HG03571 (cell line): ENCODE results near the gene VMP1.

ENCODE experiments used
- ATAC-seq: cut with Tn5 transposase; IDR thresholded peaks from one replicate; pipeline ENCODE4 v1.9.1; 2021; ENCODE audit not compliant: unreplicated experiment

VMP1 gene

DNA sequence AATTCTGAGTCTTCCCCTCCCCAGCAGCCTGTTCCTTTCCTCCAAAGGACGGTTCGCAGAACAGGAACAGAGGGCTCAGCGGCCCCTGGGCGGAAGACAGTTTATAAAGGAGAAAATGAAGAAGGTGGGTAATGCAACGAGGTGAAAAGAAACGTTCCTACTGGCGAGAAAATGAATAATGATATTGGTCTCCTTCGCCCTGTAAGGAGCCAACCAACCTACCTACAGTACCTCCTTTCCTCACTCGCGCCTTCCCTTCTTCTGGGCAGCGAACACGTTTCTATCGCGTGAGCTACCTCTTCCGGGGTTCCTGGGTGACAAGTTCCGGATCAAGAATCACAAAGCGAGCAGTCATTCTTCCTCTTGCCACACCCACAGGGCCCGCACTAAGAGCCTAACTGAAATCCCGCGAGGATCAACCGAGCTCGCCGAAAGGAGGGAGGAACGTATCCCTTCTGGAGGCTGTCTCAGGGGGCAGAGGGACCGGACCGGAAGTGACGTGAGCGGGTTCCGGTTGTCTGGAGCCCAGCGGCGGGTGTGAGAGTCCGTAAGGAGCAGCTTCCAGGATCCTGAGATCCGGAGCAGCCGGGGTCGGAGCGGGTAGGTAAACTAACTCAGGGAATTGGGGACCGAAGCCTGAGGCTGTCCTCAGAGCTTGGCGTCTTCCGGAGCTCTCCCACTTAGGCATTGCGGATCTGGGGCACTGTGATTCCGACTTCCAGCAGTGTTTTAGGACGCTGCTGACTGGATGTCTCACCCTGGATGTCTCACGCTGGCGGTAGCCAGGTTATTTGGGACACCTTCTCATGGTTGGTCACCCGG, at the start of gene VMP1, which contains the start of gene PTRH2:
TSS of gene VMP1 (plus strand) at position 506 of the 822 bp plus-strand sequence. CDS start 23,793 bp downstream, outside the sequence.
TSS of gene PTRH2 (minus strand) at position 282 of the 822 bp plus-strand sequence. CDS start 9,452 bp downstream, outside the sequence.
- ATAC-seq: peak; percentile 93

- ATAC-seq: no peak
These were observed 41.2 kb upstream of the VMP1 start for GRCh38 chr17:59666235-59666634.

- no peak for ATAC-seq
These were observed 38.6 kb upstream of the VMP1 start for GRCh38 chr17:59668816-59669215.

- ATAC-seq: peak; percentile 53
These were observed 38.0 kb upstream of the VMP1 start for GRCh38 chr17:59669411-59669810.

DNA sequence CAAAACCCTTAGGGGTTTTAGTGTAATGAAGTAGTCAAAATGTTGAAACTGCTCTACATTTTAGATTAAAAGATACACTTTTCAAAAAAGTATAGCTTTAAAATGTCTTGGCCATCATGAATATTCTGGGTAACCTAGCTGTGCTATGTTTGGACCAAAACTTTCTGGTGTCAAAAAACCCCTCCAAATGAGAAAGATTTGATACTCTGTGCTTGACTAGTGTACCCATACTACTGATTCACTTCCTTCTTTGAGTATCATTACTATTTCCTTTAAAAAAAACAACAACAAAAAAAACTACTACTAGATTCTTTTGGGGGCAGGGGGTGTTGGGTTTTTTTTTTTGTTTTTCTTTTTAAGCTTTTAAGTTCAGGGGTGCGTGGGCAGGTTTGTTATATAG, 37.5 kb upstream of the VMP1 start:
- ATAC-seq: no peak

GRCh38 chr17:59671386-59671785, 36.1 kb upstream of the VMP1 start:
- ATAC-seq: no peak

- ATAC-seq: no peak
These were observed 32.2 kb upstream of the VMP1 start for GRCh38 chr17:59675231-59675630.

DNA sequence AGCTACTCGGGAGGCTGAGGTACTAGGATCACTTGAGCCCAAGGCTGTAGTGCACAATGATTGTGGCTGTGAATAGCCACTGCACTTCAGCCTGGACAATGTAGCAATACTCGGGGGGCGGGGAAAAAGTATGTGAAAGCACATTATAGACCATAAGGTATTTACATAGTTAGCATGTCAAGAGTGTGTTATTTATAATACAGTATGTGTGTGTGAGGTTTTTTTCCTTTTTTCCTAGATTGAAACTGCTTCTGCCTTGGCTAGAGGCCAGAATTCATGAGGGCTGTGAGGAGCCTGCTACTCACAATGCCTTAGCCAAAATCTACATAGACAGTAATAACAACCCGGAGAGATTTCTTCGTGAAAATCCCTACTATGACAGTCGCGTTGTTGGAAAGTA, 30.7 kb upstream of the VMP1 start:
- no peak for ATAC-seq

DNA sequence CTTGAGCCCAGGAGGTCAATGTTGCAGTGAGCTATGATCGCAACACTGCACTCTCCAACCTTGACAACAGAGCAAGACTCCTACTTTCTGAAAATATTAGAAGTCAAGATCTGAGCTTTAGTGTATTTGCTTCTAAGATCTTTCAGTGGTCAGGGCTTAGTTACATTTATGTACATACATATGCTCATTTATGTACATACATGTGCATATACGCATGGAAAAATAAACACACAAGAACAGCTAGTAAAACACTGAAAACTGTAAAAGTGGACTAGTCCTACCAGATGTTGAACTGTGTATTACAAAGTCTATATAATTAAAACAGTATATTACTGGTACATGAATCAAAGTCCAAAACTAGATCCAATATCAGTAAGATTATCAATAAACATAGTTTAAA, 28.5 kb upstream of the VMP1 start:
- no peak for ATAC-seq

GRCh38 chr17:59680314-59680713, 27.1 kb upstream of the VMP1 start:
- ATAC-seq: no peak

DNA sequence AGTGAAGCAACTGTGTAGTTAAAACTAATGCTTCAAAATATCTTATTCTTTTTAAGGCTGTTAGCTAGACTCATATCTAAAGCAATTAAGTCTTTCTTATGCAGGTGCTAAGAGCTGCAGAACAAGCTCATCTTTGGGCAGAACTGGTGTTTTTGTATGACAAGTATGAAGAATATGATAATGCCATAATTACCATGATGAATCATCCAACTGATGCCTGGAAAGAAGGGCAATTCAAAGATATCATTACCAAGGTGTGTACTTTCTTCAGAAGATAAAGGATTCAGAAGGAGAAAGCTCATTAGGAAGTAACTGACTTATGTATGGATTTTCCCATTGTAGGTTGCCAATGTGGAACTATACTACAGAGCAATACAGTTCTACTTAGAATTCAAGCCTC, 24.2 kb upstream of the VMP1 start:
- ATAC-seq: no peak

DNA sequence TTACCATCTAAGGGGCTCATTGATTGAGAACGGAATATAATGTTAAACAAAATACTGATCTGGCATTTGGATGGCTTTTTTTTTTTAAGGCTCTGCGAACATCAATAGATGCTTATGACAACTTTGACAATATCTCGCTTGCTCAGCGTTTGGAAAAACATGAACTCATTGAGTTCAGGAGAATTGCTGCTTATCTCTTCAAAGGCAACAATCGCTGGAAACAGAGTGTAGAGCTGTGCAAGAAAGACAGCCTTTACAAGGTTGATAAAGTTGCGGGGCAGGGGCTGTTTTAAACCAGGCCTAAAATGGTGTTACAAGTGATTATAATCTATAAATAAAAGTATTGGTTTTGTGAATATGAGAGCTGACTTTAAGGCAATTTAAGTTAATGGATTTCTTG, 22.5 kb upstream of the VMP1 start:
- no peak for ATAC-seq

DNA sequence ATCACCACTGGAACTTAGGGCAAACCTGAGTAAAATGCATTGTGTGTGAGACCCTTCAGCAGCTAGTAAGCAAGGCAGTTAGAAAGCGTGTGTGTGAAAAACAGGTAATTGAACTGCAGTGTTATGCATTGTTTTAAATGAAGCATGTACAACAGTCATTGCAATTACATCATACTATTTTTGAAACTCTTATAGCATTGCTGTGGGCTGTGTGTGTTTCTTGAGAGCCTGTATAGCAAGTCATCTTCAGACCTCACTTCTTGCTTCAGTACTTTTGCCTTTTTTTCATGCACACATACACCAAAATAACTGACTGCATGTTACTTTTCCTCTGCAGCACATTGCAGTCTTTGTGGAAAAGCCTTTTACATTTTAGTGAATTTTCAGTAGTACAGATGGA, 19.4 kb upstream of the VMP1 start:
- ATAC-seq: no peak

GRCh38 chr17:59688496-59688895, 19.0 kb upstream of the VMP1 start:
- no peak for ATAC-seq

DNA sequence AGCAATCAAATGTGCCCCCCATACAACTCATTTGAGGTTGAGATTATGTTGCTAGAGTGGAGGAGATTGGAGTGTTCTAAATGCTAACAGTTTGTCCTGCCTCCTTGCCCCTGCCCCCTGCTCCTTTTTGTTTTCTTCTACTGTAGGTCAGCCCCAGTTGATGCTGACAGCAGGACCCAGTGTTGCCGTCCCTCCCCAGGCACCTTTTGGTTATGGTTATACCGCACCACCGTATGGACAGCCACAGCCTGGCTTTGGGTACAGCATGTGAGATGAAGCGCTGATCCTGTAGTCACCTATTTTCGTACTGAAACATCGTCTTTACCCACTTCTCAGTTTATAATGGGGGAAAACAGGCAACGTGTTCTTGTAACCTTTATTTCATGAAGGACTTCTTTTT, 13.9 kb upstream of the VMP1 start:
- ATAC-seq: no peak

DNA sequence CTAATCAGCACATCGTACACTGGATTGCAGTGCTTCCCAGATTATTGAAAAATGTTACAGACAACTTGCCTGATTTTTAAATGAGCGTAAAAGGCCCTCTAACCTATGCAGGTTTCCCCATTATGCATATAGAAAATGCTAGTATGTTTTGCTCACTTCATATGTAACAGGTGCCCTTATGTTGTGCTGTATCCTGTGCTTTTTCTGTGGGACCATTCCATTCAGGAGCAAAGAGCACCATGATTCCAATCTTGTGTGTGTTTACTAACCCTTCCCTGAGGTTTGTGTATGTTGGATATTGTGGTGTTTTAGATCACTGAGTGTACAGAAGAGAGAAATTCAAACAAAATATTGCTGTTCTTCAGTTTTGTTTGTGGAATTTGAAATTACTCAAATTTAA, 13.1 kb upstream of the VMP1 start:
- no peak for ATAC-seq

GRCh38 chr17:59695945-59696681, 11.3 kb upstream of the VMP1 start:
- ATAC-seq: no peak

- no peak for ATAC-seq
These were observed 10.7 kb upstream of the VMP1 start for GRCh38 chr17:59696682-59697277.

GRCh38 chr17:59698143-59698542, 9.3 kb upstream of the VMP1 start:
- no peak for ATAC-seq

- no peak for ATAC-seq
These were observed 8.2 kb upstream of the VMP1 start for GRCh38 chr17:59699218-59699617.

- no peak for ATAC-seq
These were observed 7.7 kb upstream of the VMP1 start for GRCh38 chr17:59699786-59700185.

DNA sequence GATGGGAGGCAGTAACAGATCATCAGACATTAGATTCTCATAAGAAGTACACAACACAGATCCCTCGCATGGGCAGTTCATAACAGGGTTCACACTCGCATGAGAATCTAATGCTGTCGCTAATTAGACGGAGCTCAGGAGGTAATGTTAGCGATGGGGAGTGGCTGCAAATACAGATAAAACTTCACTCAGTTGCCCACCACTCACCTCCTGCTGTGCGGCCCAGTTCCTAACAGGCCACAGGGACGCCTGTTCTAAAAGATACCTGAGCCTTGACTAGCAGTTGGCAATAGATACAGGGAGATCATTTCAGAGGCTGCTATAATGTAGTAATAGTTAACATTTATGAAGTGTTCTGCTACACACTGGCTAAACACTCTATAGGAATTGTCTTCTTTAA, 5.2 kb upstream of the VMP1 start:
- ATAC-seq: no peak
